Prostate gland (tissue), 2 donors: ENCODE data around the gene MAML2.

Experiments
- CTCF ChIP-seq, 4 experiments: fragments of 200-600 bp in 2 of 4; fragments of 450-650 bp in 2 of 4; sonication (generic) in 2 of 4; IDR thresholded peaks; 1 replicate in 3 of 4; 2 replicates in 1 of 4; pipeline ENCODE4 v1.5.1; 2016 to 2019; ENCODE audit warnings: antibody characterized with exemption in 4 of 4, mild to moderate bottlenecking in 2 of 4, moderate library complexity in 2 of 4
- POLR2A ChIP-seq: fragments of 450-650 bp; IDR thresholded peaks from one replicate; pipeline ENCODE4 v1.6.1; 2016; ENCODE audit warnings: antibody characterized with exemption, mild to moderate bottlenecking

DNA sequence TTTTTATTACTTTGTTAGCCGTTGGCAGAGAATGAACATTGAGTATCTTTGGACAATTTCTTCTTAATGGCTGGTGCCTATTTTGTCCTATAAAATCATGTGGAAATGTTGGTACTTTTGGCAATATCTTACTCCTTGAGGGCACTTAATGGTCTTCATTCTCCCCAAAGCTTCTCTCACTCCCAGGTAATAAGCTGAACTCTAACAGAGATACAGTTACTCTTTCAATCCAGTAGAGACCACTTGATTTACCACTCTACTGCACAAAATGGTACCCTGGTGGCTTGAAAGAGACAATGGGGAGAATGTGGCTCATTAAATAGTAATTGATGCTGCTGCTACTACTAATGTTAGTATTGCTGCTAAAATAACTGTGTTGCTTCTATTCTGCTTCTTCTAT lies 53.0 kb downstream of the MAML2 start:
- TF ChIP-seq POLR2A (no peak), CTCF (IDR thresholded peaks at IDR 0.05) (no peak)
